Activated CD4-positive, alpha-beta T cell treated with anti-CD3 and anti-CD28 coated beads for 4 hours (primary cell): ENCODE data around the gene SLC10A7.

Source experiments
- DNase-seq, 2 donors: peaks; one replicate each; pipeline ENCODE4 v3.0.0-alpha.2; 2020

The SLC10A7 gene

GRCh38 chr4:146521541-146522097 is at the start of gene SLC10A7:
TSS of gene SLC10A7 (minus strand) at chr4:146521940. CDS start at chr4:146521717, 223 bp downstream.
- DNase-seq = peak; percentile 62 to 66

GRCh38 chr4:146567396-146567795 is 45.7 kb upstream of the SLC10A7 start:
- DNase-seq = no peak

- no peak for DNase-seq
Observed at GRCh38 chr4:146564492-146564891, 42.8 kb upstream of the SLC10A7 start.

- DNase-seq = no peak
Observed at GRCh38 chr4:146550161-146550560, 28.4 kb upstream of the SLC10A7 start.

- no peak for DNase-seq
Observed at GRCh38 chr4:146548443-146548842, 26.7 kb upstream of the SLC10A7 start.

- DNase-seq = no peak
Observed at GRCh38 chr4:146545102-146545501, 23.4 kb upstream of the SLC10A7 start.

GRCh38 chr4:146534178-146534577 is 12.4 kb upstream of the SLC10A7 start:
- no peak for DNase-seq

- DNase-seq = no peak
Observed at GRCh38 chr4:146525754-146526153, 4.0 kb upstream of the SLC10A7 start.

- DNase-seq = no peak
Observed at GRCh38 chr4:146524663-146525062, 2.9 kb upstream of the SLC10A7 start.

GRCh38 chr4:146522869-146523205 is 1.1 kb upstream of the SLC10A7 start:
- DNase-seq = no peak

GRCh38 chr4:146522098-146522868 is 543 bp upstream of the SLC10A7 start:
- peak; percentile 82 to 87 for DNase-seq

GRCh38 chr4:146520896-146521540 is 722 bp downstream of the SLC10A7 start:
- peak in 1 of 2 donors; percentile 25 for DNase-seq

GRCh38 chr4:146514651-146515357 is 6.9 kb downstream of the SLC10A7 start:
- no peak for DNase-seq

GRCh38 chr4:146513548-146513947 is 8.2 kb downstream of the SLC10A7 start:
- no peak for DNase-seq

GRCh38 chr4:146511381-146511780 is 10.4 kb downstream of the SLC10A7 start:
- no peak for DNase-seq

GRCh38 chr4:146510942-146511341 is 10.8 kb downstream of the SLC10A7 start:
- no peak for DNase-seq

GRCh38 chr4:146508229-146508939 is 13.4 kb downstream of the SLC10A7 start:
- no peak for DNase-seq

- no peak for DNase-seq
Observed at GRCh38 chr4:146507632-146508031, 14.1 kb downstream of the SLC10A7 start.

- no peak for DNase-seq
Observed at GRCh38 chr4:146506272-146506671, 15.5 kb downstream of the SLC10A7 start.

GRCh38 chr4:146500216-146500615 is 21.5 kb downstream of the SLC10A7 start:
- no peak for DNase-seq

- no peak for DNase-seq
Observed at GRCh38 chr4:146498291-146498690, 23.4 kb downstream of the SLC10A7 start.

GRCh38 chr4:146495269-146495668 is 26.5 kb downstream of the SLC10A7 start:
- no peak for DNase-seq

GRCh38 chr4:146494143-146494542 is 27.6 kb downstream of the SLC10A7 start:
- DNase-seq = no peak
